ENCODE data around the gene SMO. TPM values are rescaled to one million over a fixed set of nuclear protein-coding genes. Genes with fewer than 3 reads are reported as not detected.

The SMO gene
- total and polyA plus RNA-seq, 8 donors: 2.6 to 13.4 (median 4.3) TPM

- ATAC-seq: peak in 1 of 4 donors; percentile 50
- Histone ChIP-seq H3K27ac (no peak overlapping the region), H3K27me3 (no peaks in the 10 kb centered on the region), H3K4me1 (no peaks in the 10 kb centered on the region), H3K36me3 (no peaks in the 10 kb centered on the region), H3K4me3 (no peak overlapping the region), H3K9me3 (no peaks in the 10 kb centered on the region)
- no peak for DNase-seq
- 82 to 89% methylated on average over 8 of the region's 8 CpGs for WGBS, 2 donors
- intact Hi-C loops (cut with DNase I): loop anchor here in 1 of 3 donors (10.0 kb wide), 1 partner anchor 297 kb away; no protein-coding TSS in a partner anchor
- no peak for FAIRE-seq
- no peak for TF ChIP-seq CTCF (IDR thresholded peaks at IDR 0.05)
These were observed 13.8 kb downstream of the SMO start for GRCh38 chr7:129202058-129202777.

DNA sequence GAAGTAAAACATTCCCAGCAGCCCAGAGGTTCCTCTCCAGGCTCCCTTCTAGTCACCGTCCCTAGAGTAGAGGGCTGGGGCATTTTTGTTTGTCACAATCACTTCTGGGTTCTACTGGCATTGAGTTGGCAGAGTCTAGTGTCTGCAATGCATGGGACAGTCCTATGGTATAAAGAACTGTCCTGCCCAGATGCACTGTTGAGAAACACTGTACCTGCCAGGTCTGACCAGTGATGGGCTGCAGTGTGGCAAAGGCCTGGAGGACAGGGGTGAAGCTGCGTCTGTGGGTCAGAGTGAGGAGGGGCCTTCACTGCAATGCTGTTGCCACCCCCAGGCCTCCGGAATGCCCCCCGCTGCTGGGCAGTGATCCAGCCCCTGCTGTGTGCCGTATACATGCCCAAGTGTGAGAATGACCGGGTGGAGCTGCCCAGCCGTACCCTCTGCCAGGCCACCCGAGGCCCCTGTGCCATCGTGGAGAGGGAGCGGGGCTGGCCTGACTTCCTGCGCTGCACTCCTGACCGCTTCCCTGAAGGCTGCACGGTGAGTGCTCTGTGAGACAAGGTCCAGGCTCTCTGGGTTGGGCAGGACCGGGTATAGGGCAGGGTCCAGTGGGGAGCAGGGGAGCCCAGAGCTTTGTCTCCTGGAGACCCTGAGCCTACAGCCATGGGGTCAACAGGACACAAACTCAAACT, 14.8 kb downstream of the SMO start:
- Histone ChIP-seq H3K27me3 (no peaks in the 10 kb centered on the region), H3K9me3 (no peaks in the 10 kb centered on the region), H3K4me3 (no peak overlapping the region), H3K36me3 (no peaks in the 10 kb centered on the region), H3K27ac (no peak overlapping the region), H3K4me1 (no peaks in the 10 kb centered on the region)
- WGBS, 2 donors: 87 to 90% methylated on average over 14 of the region's 14 CpGs
- intact Hi-C loops (cut with DNase I): loop anchor here in 1 of 3 donors (10.0 kb wide), 1 partner anchor 298 kb away; no protein-coding TSS in a partner anchor
- ATAC-seq (no peak), FAIRE-seq (no peak), DNase-seq (no peak)
- TF ChIP-seq CTCF (IDR thresholded peaks at IDR 0.05): no peak

DNA sequence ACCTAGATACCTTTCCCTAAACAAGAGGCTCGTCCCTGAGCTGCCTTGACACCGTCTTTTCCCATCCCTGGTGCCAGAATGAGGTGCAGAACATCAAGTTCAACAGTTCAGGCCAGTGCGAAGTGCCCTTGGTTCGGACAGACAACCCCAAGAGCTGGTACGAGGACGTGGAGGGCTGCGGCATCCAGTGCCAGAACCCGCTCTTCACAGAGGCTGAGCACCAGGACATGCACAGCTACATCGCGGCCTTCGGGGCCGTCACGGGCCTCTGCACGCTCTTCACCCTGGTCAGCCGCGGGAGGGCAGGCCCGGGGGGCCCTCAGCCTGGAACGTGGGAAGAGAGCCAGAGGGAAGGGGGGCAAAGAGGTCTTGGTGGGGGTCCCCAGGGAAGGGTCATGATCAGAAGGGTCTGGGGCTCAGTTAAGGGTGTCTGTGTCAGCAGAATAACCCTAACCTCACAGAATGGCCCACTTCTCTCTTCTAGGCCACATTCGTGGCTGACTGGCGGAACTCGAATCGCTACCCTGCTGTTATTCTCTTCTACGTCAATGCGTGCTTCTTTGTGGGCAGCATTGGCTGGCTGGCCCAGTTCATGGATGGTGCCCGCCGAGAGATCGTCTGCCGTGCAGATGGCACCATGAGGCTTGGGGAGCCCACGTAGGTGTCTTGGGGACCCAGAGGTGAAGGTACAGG, 16.8 kb downstream of the SMO start:
- DNase-seq: no peak
- no peaks in the 10 kb centered on the region for H3K27me3 ChIP-seq
- H3K27ac ChIP-seq: no peak overlapping the region
- WGBS, 2 donors: 90 to 93% methylated on average over 29 of the region's 29 CpGs
- ATAC-seq: no peak
- H3K4me1 ChIP-seq: no peaks in the 10 kb centered on the region
- FAIRE-seq: no peak
- H3K4me3 ChIP-seq: no peak overlapping the region
- H3K9me3 ChIP-seq: no peaks in the 10 kb centered on the region
- no peaks in the 10 kb centered on the region for H3K36me3 ChIP-seq
- no peak for TF ChIP-seq CTCF (IDR thresholded peaks at IDR 0.05)
- intact Hi-C loops (cut with DNase I): loop anchor here in 2 of 3 donors (5.0 to 10.0 kb wide), 3 partner anchors 33 to 300 kb away; no protein-coding TSS in a partner anchor

- Histone ChIP-seq H3K9me3 (no peaks in the 10 kb centered on the region), H3K27me3 (no peaks in the 10 kb centered on the region), H3K27ac (no peak overlapping the region), H3K4me3 (no peak overlapping the region), H3K36me3 (no peaks in the 10 kb centered on the region), H3K4me1 (no peaks in the 10 kb centered on the region)
- TF ChIP-seq CTCF (IDR thresholded peaks at IDR 0.05): no peak
- intact Hi-C loops (cut with DNase I): loop anchor here in 2 of 3 donors (5.0 to 10.0 kb wide), 3 partner anchors 34 to 301 kb away; no protein-coding TSS in a partner anchor
- DNase-seq (no peak), FAIRE-seq (no peak), ATAC-seq (no peak)
- WGBS, 2 donors: 91 to 95% methylated on average over 18 of the region's 18 CpGs
These were observed 17.8 kb downstream of the SMO start for GRCh38 chr7:129205987-129206785.

Data from pancreas (tissue), 10 donors.